OCI-LY7 (cell line): ENCODE data around the gene TANC1.

Experiments used
- EZH2phosphoT487 ChIP-seq: fragments of 200-600 bp; sonication (generic); IDR thresholded peaks from 2 replicates; pipeline ENCODE4 v1.6.1; 2018; ENCODE audit warnings: low read depth, borderline replicate concordance, mild to moderate bottlenecking, mixed run types, antibody characterized with exemption, low read length, moderate library complexity, mixed read lengths
- TF ChIP-seq, protein P1 (sequence below): fragments of 200-600 bp; sonication (generic); conservative IDR thresholded peaks from 2 replicates; pipeline ENCODE4 v1.5.1; 2014; ENCODE audit warnings: mild to moderate bottlenecking, antibody characterized with exemption, low read length, moderate library complexity, mixed read lengths

DNA sequence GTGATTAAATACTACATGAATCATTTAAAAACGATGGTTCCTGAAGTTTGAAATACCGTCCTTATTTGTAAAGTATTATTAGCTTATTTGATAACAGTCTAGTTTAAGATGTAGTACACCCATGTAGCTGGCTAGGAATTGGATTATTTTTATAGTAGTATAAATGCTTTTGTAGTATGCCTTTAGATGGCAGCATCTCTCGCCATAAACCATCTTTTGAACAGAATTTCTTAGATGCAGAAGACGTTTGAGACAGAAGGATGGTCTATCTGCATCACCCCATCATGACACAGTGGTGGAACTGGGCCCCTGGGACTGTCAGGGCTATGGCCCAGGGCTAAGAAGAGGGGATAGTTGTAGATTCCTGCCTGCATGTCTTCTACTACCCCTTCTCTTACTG, 165.4 kb downstream of the TANC1 start:
- TF ChIP-seq, protein P1, sequence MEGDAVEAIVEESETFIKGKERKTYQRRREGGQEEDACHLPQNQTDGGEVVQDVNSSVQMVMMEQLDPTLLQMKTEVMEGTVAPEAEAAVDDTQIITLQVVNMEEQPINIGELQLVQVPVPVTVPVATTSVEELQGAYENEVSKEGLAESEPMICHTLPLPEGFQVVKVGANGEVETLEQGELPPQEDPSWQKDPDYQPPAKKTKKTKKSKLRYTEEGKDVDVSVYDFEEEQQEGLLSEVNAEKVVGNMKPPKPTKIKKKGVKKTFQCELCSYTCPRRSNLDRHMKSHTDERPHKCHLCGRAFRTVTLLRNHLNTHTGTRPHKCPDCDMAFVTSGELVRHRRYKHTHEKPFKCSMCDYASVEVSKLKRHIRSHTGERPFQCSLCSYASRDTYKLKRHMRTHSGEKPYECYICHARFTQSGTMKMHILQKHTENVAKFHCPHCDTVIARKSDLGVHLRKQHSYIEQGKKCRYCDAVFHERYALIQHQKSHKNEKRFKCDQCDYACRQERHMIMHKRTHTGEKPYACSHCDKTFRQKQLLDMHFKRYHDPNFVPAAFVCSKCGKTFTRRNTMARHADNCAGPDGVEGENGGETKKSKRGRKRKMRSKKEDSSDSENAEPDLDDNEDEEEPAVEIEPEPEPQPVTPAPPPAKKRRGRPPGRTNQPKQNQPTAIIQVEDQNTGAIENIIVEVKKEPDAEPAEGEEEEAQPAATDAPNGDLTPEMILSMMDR = peak; percentile 30; the same call in 1 of the 2 replicates
- no peak for TF ChIP-seq EZH2phosphoT487
